Liver (tissue), 9 donors: ENCODE data around the gene MEF2A. TPM values are rescaled to one million over a fixed set of nuclear protein-coding genes. Genes with fewer than 3 reads are reported as not detected.

Experiments
- DNase-seq: peaks from one replicate; pipeline ENCODE4 v3.0.0-alpha.2; 2017; ENCODE audit warnings: low spot score
- H3K27ac ChIP-seq, 2 donors: one replicate each; pipeline ENCODE4 v1.7.0; 2013; ENCODE audit warnings: inconsistent platforms in 2 of 2, low read length in 2 of 2, control low read depth in 1 of 2, low read depth in 1 of 2, mild to moderate bottlenecking in 1 of 2
- H3K27me3 ChIP-seq, 4 donors: one replicate each; pipeline versions ENCODE4 v1.6.1 to v1.7.0; 2013; ENCODE audit warnings: low read length in 3 of 4, inconsistent platforms in 1 of 4, mild to moderate bottlenecking in 1 of 4, moderate library complexity in 1 of 4; ENCODE audit not compliant: control insufficient read depth in 4 of 4, insufficient read depth in 4 of 4
- H3K36me3 ChIP-seq, 4 donors: one replicate each; pipeline versions ENCODE4 v1.6.1 to v1.7.0; 2013; ENCODE audit warnings: low read length in 3 of 4, mild to moderate bottlenecking in 3 of 4, low read depth in 1 of 4, moderate library complexity in 1 of 4; ENCODE audit not compliant: control insufficient read depth in 4 of 4, insufficient read depth in 3 of 4
- H3K4me1 ChIP-seq, 4 donors: one replicate each; pipeline versions ENCODE4 v1.6.1 to v1.7.0; 2013; ENCODE audit warnings: low read length in 3 of 4, mild to moderate bottlenecking in 3 of 4, moderate library complexity in 1 of 4; ENCODE audit not compliant: control insufficient read depth in 4 of 4, insufficient read depth in 4 of 4
- H3K4me3 ChIP-seq, 3 donors: one replicate each; pipeline versions ENCODE4 v1.6.1 to v1.7.0; 2013; ENCODE audit warnings: low read length in 3 of 3, control low read depth in 1 of 3, low read depth in 1 of 3, mild to moderate bottlenecking in 1 of 3
- H3K9ac ChIP-seq, 2 donors: one replicate each; pipeline ENCODE4 v1.7.0; 2013; ENCODE audit warnings: low read length in 2 of 2, mild to moderate bottlenecking in 2 of 2, moderate library complexity in 2 of 2, control low read depth in 1 of 2, low read depth in 1 of 2
- H3K9me3 ChIP-seq, 4 donors: one replicate each; pipeline versions ENCODE4 v1.6.1 to v1.7.0; 2013; ENCODE audit warnings: low read length in 3 of 4; ENCODE audit not compliant: control insufficient read depth in 4 of 4
- ATF3 ChIP-seq: IDR thresholded peaks from 2 replicates; pipeline ENCODE4 v1.6.1; 2016; ENCODE audit warnings: antibody characterized with exemption
- CTCF ChIP-seq: fragments of 150-350 bp; IDR thresholded peaks from 2 replicates; pipeline ENCODE4 v1.5.1; 2017; ENCODE audit warnings: improper control_type of control experiment, low read depth, low read length; ENCODE audit not compliant: missing input control
- EGR1 ChIP-seq, 2 donors: IDR thresholded peaks; 2 replicates each; pipeline ENCODE4 v1.6.1; 2016 to 2018; ENCODE audit warnings: antibody characterized with exemption in 2 of 2, low read depth in 2 of 2
- FOXA1 ChIP-seq: IDR thresholded peaks from 2 replicates; pipeline ENCODE4 v1.6.1; 2016; ENCODE audit warnings: antibody characterized with exemption
- FOXA2 ChIP-seq: IDR thresholded peaks from 2 replicates; pipeline ENCODE4 v1.6.1; 2016; ENCODE audit warnings: antibody characterized with exemption
- GABPA ChIP-seq, 2 donors: IDR thresholded peaks in 1 of 2; conservative IDR thresholded peaks in 1 of 2; 2 replicates each; pipeline ENCODE4 v1.6.1; 2016; ENCODE audit warnings: antibody characterized with exemption in 2 of 2, mild to moderate bottlenecking in 1 of 2, moderate library complexity in 1 of 2
- HNF4A ChIP-seq, 2 donors: conservative IDR thresholded peaks; 2 replicates each; pipeline ENCODE4 v1.6.1; 2016; ENCODE audit warnings: antibody characterized with exemption in 2 of 2, mild to moderate bottlenecking in 2 of 2
- HNF4G ChIP-seq: IDR thresholded peaks from 2 replicates; pipeline ENCODE4 v1.6.1; 2016; ENCODE audit warnings: antibody characterized with exemption
- JUND ChIP-seq, 2 donors: IDR thresholded peaks; 2 replicates each; pipeline ENCODE4 v1.6.1; 2016; ENCODE audit warnings: antibody characterized with exemption in 2 of 2
- MAX ChIP-seq: IDR thresholded peaks from 2 replicates; pipeline ENCODE4 v1.6.1; 2016; ENCODE audit warnings: antibody characterized with exemption
- NR2F2 ChIP-seq: IDR thresholded peaks from 2 replicates; pipeline ENCODE4 v1.6.1; 2016; ENCODE audit warnings: antibody characterized with exemption
- RAD21 ChIP-seq, 2 donors: IDR thresholded peaks; 2 replicates each; pipeline ENCODE4 v1.6.1; 2016; ENCODE audit warnings: antibody characterized with exemption in 2 of 2, mild to moderate bottlenecking in 2 of 2
- REST ChIP-seq: IDR thresholded peaks from 2 replicates; pipeline ENCODE4 v1.6.1; 2016; ENCODE audit warnings: antibody characterized with exemption, mild to moderate bottlenecking
- RXRA ChIP-seq, 2 donors: IDR thresholded peaks; 2 replicates each; pipeline ENCODE4 v1.6.1; 2017 to 2018; ENCODE audit warnings: antibody characterized with exemption in 2 of 2, mild to moderate bottlenecking in 1 of 2
- SP1 ChIP-seq: IDR thresholded peaks from 2 replicates; pipeline ENCODE4 v1.6.1; 2018; ENCODE audit warnings: antibody characterized with exemption, mild to moderate bottlenecking
- TAF1 ChIP-seq: conservative IDR thresholded peaks from 2 replicates; pipeline ENCODE4 v1.6.1; 2016; ENCODE audit warnings: antibody characterized with exemption, mild to moderate bottlenecking
- YY1 ChIP-seq: IDR thresholded peaks from 2 replicates; pipeline ENCODE4 v1.6.1; 2016; ENCODE audit warnings: antibody characterized with exemption, mild to moderate bottlenecking
- ZBTB33 ChIP-seq: IDR thresholded peaks from 2 replicates; pipeline ENCODE4 v1.6.1; 2016; ENCODE audit warnings: antibody characterized with exemption
- WGBS: extraction: QIAGEN DNeasy Blood & Tissue Kit; methylation state at CpG from one replicate; pipeline ENCODE4 v1.1.7; 2013; 5-methylcytosine and 5-hydroxymethylcytosine counted together
- polyA plus RNA-seq, 2 donors: library from polyadenylated mRNA; stranded (reverse) in 1 of 2; unstranded in 1 of 2; fragments of 200-250 nt in 1 of 2; fragments of >200 nt in 1 of 2; fragmentation: Nextera tagmentation in 1 of 2; extraction: Ambion mirVana in 1 of 2; gene quantifications; one replicate each; pipeline versions ENCODE4 v1.2.1 to v1.2.3, GENCODE V29; 2013 to 2015
- total RNA-seq, 2 donors: library from RNA; depleted of rRNA; stranded (reverse); fragments of >200 nt; gene quantifications; one replicate each; pipeline ENCODE4 v1.2.3, GENCODE V29; 2014
- donor health status: healthy.
- donor health status: healthy.
- donor health status: healthy.
- donor health status: healthy.
- donor health status: healthy.

MEF2A gene
- total and polyA plus RNA-seq, 4 donors, result 8.5 to 45.9 (median 18.2) TPM

- Histone ChIP-seq H3K9ac (no peak overlapping the region), H3K36me3 (no peaks in the 10 kb centered on the region), H3K4me3 (no peak overlapping the region), H3K4me1 (peaks cover 5 to 10% (median 9%) of the 10 kb centered on the region in 4 donors), H3K27ac (no peak overlapping the region), H3K27me3 (no peaks in the 10 kb centered on the region), H3K9me3 (peaks cover 0 to 4% (median 0%) of the 10 kb centered on the region in 4 donors)
- no peak for DNase-seq
- no peak for TF ChIP-seq HNF4G
- no peak for TF ChIP-seq CTCF
- no peak for TF ChIP-seq GABPA (IDR thresholded peaks at IDR 0.05 in 1 of 2, conservative IDR thresholded peaks at IDR 0.05 in 1 of 2)
- WGBS, result 93% methylated on average over 4 of the region's 4 CpGs
These were observed 16.8 kb downstream of the MEF2A start for GRCh38 chr15:99582508-99582960.

- H3K27ac ChIP-seq, result no peak overlapping the region
- DNase-seq, result no peak
- H3K4me1 ChIP-seq, result peaks cover 0 to 9% (median 4%) of the 10 kb centered on the region in 4 donors
- H3K4me3 ChIP-seq, result no peak overlapping the region
- H3K9ac ChIP-seq, result no peak overlapping the region
- H3K9me3 ChIP-seq, result peaks cover 0 to 4% (median 0%) of the 10 kb centered on the region in 4 donors
- H3K27me3 ChIP-seq, result no peaks in the 10 kb centered on the region
- WGBS, result 94% methylated on average over 2 of the region's 2 CpGs
- TF ChIP-seq NR2F2, result no peak
- TF ChIP-seq HNF4G, result no peak
- no peak for TF ChIP-seq ATF3
- no peak for TF ChIP-seq RAD21 (IDR thresholded peaks at IDR 0.05)
- no peak for TF ChIP-seq REST
- no peak for TF ChIP-seq SP1
- TF ChIP-seq RXRA (IDR thresholded peaks at IDR 0.05), result no peak
- TF ChIP-seq YY1, result no peak
- no peak for TF ChIP-seq TAF1
- no peak for TF ChIP-seq GABPA (IDR thresholded peaks at IDR 0.05 in 1 of 2, conservative IDR thresholded peaks at IDR 0.05 in 1 of 2)
- TF ChIP-seq MAX, result no peak
- no peak for TF ChIP-seq HNF4A (conservative IDR thresholded peaks at IDR 0.05)
- no peak for TF ChIP-seq EGR1 (IDR thresholded peaks at IDR 0.05; ENCODE audit: low read depth in 2 of 2)
- no peak for TF ChIP-seq FOXA1
- no peak for TF ChIP-seq CTCF
- no peak for TF ChIP-seq JUND (IDR thresholded peaks at IDR 0.05)
- TF ChIP-seq FOXA2, result no peak
- no peak for TF ChIP-seq ZBTB33
- H3K36me3 ChIP-seq, result no peaks in the 10 kb centered on the region
These were observed 18.4 kb downstream of the MEF2A start for GRCh38 chr15:99584081-99584600.
